GM21723 (cell line): Measurements from ENCODE around the gene GPR15LG.
"Not testable (repeated sequence)": the region's sequence is repeated elsewhere in the genome, so short reads cannot be mapped to it uniquely, and the experiment has no call there.

Source experiments
- ATAC-seq: cut with Tn5 transposase; IDR thresholded peaks from one replicate; pipeline ENCODE4 v1.9.1; 2021; ENCODE audit warnings: mild to moderate bottlenecking, moderate library complexity; ENCODE audit not compliant: unreplicated experiment

The GPR15LG gene

GRCh38 chr10:84164442-84164841 lies 9.2 kb upstream of the GPR15LG start:
- no peak for ATAC-seq

- ATAC-seq: peak; percentile 56
Measured at GRCh38 chr10:84166620-84167288, 6.8 kb upstream of the GPR15LG start.

DNA sequence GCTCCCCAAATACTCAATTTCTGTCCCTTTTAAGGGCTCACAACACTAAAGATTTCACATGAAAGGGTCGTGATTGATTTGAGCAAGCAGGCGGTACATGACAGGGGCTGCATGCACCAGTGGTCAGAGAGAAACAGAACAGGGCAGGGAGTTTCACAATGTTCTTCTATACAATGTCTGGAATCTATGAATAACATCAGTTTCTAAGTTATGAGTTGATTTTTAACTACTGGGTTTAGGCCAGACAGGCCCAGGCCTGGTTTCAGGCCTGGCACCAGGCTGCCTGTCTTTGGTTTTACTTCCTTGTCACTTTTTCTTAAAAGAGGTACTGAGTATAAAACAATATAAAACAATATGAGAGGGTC lies 6.3 kb upstream of the GPR15LG start:
- peak; percentile 9 for ATAC-seq

- ATAC-seq: not testable (repeated sequence)
Measured at GRCh38 chr10:84168382-84168781, 5.2 kb upstream of the GPR15LG start.

GRCh38 chr10:84171237-84171636 lies 2.4 kb upstream of the GPR15LG start:
- not testable (repeated sequence) for ATAC-seq

DNA sequence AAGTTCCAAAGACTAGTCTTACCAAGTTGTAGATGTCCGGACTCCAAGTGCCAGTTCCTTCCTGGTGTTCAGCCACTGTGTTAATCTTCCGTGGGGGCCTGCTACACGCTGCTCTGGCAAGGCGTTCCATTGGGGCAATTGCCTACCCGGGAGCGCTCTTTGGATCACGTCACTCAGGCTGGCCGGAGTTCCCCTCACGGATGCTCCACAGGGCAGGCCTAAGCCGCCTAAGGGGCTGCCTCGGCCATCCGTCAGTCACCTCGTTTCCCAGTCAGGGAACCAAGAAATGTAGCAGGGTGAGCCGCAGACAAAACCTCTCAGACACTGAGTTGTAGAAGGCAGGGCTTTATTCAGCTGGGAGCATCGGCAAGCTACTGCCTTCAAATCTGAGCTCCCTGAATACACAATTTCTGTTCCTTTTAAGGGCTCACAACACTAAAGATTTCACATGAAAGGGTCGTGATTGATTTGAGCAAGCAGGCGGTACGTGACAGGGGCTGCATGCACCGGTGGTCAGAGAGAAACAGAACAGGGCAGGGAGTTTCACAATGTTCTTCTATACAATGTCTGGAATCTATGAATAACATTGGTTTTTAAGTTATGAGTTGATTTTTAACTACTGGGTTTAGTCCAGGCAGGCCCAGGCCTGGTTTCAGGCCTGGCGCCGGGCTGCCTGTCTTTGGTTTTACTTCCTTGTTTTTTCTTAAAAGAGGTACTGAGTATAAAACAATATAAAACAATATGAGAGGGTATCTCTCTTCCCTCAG lies 1.7 kb upstream of the GPR15LG start:
- ATAC-seq: peak; percentile 41

- peak; percentile 63 for ATAC-seq
Measured at GRCh38 chr10:84172467-84173356, 889 bp upstream of the GPR15LG start.

- no peak for ATAC-seq
Measured at GRCh38 chr10:84175436-84175835, 1.8 kb downstream of the GPR15LG start.

GRCh38 chr10:84176351-84176750 lies 2.8 kb downstream of the GPR15LG start:
- ATAC-seq: no peak

DNA sequence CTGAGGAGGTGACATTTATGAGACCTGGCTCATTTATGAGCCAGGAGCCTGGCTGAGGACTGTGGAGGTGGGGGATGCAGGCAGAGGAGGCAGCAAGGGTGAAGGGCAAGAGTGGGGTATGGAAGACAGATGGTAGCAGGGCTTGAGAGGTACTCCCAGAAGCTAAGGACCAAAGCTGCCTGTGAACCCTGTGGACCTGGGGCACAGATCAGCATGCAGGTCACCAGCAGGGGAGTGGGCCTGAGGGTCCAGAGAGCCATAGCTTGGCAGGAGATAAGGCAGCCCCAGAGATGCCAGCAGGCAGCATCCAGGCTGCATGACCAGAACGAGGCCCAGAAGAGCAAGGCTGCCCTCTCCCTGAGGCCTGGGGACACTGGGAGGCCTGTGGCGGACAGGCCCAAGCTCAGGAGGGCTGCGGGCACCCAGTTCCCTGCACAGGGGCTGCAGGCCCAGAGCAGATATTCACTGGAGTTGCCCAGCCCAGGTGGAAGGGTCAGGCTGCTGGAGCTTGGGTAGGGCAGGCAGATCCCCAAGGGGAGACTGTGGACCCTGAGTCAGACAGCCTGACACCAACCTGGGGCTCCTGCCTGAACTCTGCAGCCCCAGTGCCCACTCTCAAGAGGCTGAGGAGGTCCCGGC lies 3.4 kb downstream of the GPR15LG start:
- no peak for ATAC-seq

DNA sequence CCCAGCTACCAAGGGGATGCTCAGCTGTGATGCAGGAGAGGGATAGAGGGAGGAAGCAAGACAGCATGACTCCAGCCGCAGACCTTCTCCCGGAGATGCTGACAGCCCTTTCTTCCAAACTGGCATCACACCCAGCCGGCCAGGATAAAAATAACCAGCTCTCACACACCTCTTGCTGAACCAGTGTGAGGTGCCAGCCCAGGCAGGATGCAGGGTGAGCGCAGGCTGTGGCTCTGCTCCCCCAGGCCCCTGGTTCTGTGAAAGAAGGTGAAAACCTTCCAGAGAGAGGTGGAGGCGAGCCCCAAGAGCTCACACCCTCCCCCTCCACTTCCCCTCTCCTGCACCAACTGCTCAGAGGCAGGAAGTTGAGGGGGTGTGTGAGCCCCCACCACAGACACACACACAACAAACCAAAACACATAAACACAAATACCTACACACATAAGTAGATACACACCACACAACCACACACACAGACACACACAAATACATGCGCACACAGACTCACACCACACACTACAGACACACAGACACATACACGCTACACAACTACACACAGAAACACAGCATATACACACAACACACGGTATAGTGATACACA lies 4.0 kb downstream of the GPR15LG start:
- peak; percentile 48 for ATAC-seq

GRCh38 chr10:84178160-84178609 lies 4.6 kb downstream of the GPR15LG start:
- no peak for ATAC-seq

DNA sequence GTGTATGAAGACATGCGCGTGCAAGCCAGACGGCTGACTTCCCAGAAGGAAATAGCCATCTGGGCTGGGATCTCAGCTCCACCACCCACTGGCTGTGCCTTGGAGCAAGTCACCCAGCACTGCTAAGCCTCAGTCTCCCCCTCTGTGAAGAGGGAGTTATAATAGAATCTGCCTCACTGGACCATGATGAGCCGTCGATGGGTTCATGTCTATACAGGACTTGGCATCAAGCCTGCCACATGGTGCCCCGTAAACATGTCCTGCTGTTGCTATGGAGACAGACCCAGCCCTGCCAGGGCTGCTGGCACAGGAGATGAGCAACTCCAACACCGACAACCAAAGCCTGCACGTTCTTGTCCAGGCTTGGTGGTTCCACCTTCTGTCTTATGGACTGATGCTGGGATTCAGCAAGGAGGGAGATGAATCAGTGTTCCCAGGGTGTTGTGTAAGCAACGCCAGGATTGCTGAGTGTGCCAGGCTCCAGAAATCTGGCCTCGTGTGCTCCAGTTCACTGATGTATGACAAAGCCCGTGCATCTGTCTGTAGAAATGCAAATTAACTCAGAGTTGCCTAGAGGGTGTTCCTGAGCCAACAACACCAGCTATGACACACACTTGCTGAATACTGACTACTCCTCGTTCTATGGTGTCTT lies 5.6 kb downstream of the GPR15LG start:
- ATAC-seq: peak; percentile 92

DNA sequence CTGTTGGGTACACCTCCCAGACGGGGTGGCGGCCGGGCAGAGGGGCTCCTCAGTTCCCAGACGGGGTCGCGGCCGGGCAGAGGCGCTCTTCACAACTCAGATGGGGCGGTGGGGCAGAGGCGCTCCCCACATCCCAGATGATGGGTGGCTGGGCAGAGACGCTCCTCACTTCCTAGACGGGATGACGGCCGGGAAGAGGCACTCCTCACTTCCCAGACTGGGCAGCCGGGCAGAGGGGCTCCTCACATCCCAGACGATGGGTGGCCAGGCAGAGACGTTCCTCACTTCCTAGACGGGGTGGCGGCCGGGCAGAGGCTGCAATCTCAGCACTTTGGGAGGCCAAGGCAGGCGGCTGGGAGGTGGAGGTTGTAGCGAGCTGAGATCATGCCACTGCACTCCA lies 6.8 kb downstream of the GPR15LG start:
- not testable (repeated sequence) for ATAC-seq

GRCh38 chr10:84181631-84182030 lies 8.0 kb downstream of the GPR15LG start:
- no peak for ATAC-seq

DNA sequence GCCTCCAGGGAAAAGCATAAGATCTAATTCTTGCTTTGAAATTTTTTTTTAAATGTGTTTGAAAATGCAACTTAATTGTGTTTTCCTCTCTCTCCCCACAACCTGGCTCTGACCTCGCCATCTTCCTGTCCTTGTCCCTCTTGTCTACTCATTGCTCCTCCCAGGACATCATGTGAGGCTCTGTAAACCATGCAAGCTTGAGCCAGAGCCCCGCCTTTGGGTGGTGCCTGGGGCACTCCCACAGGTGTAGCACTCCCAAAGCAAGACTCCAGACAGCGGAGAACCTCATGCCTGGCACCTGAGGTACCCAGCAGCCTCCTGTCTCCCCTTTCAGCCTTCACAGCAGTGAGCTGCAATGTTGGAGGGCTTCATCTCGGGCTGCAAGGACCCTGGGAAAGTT lies 10.9 kb downstream of the GPR15LG start:
- no peak for ATAC-seq

DNA sequence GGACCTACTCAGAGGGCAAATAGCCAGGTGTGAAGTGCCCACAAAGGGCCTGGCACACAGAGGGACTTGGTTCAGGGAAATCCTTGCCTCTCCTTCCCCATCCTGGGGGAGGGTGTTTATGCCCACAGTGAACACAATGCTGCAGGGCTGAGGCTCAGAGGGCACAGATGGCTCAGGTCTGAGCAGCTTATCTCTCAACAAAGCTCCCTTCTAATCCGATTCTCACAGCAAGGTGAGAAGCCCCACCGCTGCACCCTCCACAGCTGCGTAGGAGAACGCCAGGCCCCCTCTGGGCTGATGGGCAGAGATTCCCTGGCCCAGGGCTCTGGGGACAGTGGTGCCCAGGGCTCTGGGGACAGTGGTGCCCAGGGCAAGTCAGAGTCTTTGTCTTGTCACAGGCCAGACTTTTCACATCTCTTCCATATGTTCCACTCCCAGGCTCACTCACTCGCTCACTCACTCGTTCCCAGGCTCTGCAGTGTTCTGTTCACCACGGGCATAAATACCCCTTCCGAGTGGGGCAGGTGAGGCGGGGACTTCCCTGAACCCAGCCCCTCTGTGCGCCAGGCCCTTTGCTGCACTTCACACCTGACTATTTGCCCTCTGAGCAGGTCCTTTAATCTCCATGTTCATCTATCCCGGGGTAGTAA lies 12.1 kb downstream of the GPR15LG start:
- ATAC-seq: no peak

- ATAC-seq: no peak
Measured at GRCh38 chr10:84188815-84189214, 15.2 kb downstream of the GPR15LG start.

- ATAC-seq: no peak
Measured at GRCh38 chr10:84190621-84191020, 17.0 kb downstream of the GPR15LG start.

GRCh38 chr10:84191106-84191505 lies 17.5 kb downstream of the GPR15LG start:
- no peak for ATAC-seq
